HG03439 (cell line): ENCODE results near the gene SLC7A5.

Experiments
- ATAC-seq: cut with Tn5 transposase; IDR thresholded peaks from one replicate; pipeline ENCODE4 v1.9.1; 2021; ENCODE audit warnings: mild to moderate bottlenecking, moderate library complexity; ENCODE audit not compliant: unreplicated experiment

SLC7A5 gene

DNA sequence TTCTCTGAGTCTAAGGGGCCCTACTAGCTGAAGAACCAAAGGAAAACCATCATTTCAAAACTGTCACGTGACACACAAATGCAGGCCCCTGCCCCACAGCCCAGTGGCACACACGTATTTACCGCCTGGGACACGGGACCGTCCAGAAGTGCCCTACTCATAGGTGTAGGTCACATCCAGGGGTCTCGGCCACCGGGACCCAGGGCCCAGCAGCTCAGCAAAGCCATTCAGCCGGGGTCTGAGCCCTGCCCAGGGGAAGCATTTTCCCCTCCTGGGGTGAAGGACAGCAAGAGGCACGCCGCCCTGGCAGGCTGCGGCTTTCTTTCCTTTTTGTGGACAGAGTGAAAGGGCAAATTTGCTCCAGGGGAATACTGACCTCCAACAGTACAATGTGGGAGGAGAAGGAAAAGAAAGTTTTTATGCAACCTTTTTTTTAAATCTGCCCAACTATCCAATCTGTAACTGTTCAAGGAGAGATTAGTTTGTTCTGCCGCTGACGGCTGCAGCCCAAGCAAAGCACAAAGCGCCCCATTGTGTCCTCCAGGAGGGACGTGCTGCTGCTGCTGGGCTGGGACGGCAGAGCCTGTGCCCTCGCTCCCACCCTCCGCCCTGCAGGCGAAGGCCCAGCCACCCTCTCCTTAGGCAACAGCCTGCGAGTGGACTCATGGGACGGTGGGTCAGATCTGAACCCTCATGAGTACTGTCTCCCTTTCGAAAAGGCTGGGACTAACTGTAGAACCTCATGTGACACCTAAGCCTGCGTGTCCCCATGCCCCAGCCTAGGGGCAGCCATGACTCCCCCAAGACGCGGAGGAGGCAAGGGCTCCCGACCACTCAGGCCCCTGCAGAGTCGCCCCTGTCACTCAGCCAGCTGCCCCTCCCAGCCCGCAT, 21.3 kb downstream of the SLC7A5 start:
- ATAC-seq = no peak

DNA sequence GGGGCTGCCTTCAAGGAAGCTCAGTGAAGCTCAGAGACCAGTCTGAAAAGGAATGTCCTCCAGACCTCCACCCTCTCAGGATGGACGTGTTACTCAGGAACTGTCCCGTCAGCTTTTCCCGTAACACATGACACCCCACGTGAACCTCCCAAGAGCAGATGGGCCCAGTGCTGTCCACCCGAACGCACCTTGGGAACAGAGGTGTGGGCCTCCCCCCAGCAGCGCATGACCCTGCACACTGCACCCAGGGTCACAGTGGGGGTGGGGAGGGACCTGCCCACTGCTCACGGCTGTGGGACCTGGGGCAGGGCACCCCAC, 21.9 kb downstream of the SLC7A5 start:
- no peak for ATAC-seq

DNA sequence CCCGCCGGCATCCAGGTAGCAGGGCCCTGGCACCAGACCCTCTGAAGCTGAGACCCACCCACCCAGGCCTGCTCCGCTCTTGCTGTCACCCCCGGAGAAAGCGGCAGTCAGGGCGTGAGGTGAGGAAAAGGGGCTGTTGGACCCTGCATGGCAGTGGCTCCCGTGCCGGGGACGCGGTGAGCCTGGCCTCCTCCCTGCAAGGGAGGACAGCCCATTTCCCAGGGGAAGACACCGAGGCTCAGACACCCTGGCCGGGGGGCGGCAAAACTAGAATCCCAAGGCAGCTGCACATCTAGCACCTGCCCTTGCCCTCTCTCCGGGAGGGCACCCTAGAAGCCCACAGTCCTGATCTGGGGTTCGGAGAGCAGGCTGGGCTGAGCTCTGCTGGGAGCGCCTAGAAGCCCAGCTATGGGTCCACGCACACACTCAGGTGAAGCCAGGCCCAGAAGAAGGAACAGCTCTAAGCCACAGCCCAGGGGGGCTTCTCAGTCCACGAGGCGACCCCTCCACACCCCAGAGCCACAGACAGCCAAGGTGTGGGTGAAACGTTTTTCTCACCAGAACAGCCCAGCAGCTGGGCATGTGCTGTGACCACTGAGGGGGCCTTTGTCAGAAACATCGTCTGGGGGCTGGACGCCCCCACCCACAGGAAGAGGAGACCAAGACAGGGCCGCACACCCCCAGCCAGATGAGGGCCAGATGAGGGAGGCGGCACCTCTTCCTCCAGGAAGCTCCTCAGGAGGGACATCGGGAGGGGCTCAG, 22.4 kb downstream of the SLC7A5 start:
- ATAC-seq = no peak

DNA sequence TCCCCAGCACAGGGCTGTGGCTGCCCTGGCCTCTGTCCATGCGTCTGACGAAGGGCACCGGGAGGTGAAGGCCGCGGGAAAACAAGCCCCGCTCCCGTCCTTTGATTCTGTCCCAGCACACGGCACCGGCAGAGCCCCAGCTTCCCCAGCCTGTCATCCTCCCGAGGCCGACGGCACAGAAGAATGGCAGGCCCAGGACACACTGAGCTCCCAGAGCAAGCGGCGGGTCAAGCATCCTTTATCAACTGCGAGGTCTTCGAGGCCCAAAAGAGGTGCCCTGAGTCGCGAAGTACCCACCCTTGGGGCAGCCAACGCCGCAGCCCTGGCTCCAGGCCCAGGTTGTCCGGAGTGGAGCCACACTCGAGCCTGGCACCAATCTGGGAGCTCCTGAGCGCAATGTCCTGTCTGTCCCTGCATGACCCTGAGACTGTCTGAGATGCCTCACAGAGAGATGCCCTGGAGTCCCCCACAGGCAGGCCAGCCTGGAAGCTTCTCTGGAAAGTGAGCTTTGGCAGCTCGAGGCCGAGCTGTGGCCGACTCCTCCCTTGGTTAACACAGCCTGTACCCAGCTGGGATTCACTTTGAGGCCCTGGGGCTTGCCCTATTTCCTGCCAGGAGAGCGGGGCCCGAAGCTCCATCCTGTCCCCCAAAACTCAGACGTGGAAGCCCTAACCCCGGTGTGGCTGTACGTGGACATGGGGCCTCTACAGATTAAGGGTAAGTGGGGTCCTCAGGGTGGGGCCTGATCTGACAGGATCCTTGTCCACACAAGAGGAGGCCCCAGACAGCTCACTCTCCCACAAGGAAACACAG, 23.3 kb downstream of the SLC7A5 start:
- ATAC-seq = no peak

DNA sequence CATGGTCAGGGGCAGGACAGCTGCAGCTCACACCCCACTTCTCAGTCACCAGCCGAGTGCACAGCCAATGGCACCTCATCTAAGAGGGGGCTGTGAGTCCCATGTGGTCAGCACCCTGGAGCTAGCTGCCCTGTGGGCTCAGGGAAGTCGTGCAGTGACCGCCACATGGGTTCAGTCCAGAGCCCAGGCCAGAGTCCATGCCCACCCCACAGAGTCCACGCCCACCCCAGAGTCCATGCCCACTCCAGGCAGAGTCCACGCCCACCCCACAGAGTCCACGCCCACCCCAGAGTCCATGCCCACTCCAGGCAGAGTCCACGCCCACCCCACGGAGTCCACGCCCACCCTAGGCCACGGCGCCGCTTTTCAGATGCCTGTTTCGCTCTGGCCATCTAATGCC, 24.1 kb downstream of the SLC7A5 start:
- ATAC-seq = no peak

DNA sequence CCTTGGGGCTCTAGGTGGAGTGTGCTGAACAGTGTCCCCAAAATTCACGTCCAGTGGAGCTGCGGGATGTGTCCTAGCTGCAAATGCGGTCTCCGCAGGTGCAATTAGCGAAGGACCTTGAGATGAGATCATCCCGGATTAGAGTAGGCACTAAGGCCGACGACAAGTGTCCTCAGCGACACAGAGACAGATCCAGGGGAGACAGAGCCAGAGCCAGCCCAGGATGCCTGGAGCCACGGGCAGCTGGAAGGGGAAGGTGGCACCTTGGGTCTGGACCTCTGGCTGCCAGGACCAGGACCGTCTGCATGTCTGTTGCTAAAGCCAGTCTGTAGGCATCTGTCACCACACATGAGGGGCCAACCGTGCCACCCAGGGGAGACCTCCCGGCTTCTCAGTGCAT, 24.5 kb downstream of the SLC7A5 start:
- no peak for ATAC-seq

DNA sequence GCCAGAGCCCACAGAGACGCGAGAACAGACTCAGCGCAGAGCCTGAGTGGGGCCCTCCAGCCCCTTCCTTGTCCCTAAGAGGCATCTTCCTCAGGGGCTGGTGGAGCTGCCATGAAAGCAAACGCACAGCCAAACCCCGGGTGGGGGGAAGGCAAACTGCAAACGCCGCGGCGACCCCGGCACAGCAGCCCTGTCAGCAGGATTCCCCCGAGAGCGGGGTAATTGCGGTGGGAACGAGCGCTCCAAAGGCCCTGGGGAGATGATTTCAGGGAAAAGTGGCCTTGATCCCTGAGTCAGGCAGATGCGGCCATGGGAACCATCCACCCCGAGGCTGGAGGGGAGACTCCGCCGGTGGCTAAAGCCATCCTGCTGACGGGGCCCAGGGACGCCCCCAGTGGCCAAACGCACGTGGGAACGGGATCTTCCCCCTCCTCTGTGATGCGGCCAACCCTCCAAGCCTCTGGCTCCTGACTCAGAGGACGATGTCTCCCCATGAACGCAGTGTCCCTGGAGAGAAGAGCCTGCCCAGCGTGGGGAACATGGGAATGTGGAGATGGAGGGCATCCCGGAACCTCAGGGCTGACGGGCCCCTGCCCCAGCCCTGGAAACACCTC, 25.1 kb downstream of the SLC7A5 start:
- ATAC-seq = no peak

DNA sequence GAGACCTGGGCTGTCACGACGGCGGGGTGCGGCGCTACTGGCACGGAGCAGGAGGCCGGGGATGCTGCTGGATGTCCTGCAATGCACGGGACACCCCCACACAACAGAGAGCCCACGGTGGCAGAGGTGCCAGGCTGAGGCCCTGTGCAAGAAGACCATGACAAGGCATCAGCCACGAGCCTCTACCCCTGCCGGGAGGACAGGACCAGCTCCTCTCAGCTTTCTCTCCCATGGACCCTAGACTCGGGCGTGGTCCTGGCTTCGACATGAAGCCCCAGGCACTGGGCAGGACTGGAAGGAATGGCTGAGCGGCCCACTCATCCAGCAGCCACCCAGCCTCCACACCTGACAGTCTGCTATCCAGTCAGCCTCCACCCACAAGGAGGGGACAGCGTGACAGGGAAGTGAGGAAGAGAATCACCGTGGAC, 25.6 kb downstream of the SLC7A5 start:
- ATAC-seq = no peak

DNA sequence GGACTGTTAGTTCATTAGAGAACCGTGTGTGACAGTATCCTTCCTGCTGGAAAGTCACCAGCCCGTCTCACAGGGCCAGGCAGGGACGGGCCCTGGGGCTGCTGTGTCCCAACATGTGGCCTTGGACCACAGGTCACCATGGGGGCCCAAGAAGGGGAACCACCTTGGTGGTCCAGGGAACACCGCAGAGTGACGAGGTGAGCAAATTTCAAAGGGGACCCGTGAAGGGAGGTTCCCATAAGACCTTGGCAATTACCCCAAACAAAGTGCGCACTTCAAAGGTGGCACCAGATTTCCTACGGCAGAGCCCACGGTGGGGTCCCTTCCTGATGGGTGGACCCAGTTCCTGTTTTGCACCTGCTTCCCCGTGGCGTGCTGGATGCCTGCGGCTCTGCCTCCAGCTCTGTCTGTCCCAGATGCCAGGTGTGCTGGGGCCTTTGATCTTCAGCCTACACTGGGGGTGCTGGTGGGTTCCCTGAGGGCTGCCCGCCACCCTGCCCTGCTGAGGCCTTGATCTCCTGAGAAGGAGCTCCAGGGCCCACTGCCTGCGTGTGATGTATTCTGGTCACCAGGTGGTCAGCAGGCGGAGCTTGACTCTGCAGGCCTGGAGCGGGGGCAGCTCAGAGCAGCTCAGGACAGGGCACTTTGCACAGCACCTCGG, 27.0 kb downstream of the SLC7A5 start:
- ATAC-seq = no peak

DNA sequence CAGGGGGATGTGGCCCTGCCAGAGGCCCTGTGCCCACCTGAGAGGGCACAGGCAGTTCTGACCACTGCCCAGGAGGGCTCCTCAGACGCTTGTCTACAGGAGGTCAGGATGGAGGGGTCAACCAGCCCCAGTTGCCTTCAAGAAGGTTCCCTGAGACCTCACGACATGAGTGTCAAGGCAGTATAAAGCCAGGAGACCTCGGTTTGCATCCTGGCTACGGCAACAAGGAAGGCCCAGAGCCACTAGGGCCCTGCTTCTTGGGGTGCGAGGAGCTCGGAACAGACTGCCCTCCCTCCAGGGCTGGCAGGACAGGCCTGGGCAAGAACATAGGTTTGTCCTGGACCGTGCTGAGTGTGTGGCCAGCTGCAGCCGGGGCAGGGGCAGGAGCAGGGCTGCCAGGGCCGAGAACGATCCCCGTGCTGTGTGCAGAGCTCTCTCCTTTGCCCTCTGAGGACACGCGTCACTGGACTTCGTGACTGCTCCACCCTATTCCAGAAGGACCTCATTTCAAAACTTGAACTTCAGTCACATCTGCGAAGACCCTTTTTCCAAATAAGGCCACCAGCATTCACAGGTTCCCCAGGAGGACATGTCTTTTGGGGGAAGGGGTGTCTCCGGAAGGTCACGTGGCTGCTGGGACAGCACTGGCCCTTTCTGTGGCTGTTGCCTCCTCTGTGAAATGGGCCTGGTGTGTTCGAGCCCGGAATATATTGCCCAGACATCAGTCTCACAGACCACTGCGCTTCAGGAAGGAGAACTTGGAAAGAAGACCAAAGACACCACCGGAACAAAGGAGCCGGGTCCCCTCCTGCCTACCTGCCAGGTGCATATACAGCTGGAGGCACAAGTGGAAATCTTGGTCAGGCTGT, 27.7 kb downstream of the SLC7A5 start:
- ATAC-seq = no peak

DNA sequence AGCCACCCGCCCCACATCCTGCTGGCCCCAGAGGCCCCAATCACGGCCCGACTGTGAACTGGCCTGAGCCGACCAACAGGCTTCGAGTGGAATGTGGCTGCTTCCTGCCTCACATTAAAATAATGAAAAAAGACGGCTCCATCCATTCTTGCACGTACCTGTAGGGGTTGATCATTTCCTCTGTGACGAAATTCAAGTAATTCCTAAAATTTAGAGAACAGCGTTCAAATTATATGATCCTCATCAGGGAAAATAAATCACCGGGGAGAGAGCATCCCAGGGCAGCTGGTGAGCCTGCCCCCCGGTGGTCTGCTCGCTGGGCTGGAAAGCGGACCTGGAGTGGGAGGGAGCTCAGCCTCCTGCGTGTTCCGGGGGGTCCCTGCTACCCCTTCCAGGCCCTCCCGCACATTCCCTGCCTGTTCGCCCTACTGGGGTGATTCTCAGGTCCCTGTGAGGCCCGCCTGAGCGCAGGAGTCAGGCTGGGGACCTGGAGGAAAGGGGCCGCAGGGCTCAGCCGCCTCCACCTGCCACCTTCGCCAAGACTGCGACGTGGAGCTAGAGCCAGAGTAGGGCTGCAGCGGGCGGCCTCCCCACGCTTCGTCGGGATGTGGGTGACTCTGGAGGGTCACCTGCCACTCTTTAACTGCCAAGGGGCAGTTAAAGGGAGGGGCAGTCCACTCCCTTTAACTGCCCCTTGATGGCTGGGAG, 28.9 kb downstream of the SLC7A5 start:
- no peak for ATAC-seq

DNA sequence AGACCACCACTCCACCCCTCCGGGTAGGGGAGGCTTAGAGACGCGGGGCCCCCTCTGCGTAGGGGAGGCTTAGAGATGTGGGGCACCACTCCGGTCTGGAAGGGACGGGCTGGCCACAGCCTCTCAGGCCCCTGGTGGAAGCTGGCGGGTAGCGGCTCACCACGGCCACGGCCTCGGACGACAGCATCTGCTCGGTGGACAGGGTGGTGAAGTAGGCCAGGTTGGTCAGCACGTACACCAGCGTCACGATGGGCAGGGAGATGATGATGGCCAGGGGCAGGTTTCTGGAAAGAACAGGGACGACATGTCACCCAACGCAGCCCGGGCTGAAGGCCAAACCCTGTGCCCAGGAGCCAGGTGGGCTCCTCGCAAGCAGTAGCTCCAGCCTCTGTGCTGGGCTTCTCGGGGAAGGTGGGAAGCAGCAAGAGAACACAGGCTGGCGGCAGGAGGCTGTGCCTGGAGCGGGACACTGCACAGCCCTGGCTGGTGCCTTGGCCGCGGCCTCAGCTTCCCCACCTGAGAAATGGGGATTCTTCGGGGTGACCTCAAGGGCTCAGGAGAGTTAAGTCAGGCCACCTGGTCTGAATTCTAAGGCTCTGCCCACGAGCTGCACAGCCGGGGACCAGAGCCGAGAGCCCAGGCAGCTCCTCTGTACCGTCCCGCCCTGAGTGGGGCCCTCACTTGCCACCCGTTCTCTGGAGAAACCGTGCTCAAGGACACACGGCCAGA, 29.6 kb downstream of the SLC7A5 start:
- ATAC-seq = no peak

DNA sequence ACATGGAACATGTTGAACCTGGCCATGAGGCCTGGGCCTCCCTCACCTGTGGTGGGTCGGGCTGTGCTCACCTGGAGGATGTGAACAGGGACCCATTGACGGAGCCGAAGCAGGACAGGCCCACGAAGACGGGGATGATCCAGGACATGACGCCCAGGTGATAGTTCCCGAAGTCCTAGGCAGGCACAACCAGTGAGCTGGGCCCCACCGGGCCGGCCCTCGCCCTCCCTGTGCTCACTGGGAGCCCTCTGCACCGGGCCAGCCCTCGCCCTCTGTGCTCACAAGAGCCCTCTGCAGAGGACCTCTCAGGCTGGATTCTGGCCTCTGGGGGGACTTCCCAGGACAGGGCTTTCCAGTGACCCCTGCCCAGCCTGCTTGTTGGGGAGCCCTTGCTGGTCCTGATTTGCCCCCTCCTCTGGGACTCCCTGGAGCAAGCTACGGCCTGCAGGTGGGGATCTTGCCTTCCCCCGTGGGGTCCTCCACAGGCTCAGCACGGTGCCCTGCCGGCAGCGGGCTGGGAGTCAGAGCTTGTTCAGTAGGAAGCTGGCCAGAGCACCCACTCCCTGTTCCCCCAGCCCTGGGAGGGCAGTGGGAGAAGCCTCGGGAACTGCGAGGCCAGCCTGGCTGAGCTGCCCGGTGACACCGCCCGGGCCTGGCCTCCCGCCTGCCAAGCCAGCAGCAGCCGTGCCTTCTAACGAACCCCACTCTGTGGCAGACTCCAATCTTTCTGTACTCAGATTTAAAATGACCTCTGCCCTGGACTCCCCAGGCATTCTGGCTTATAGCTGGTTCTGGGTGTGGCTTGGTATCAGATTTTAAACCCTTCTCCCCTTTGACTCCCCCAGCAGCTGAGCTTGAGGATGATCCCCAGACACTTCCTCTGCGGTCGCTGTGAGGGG, 30.4 kb downstream of the SLC7A5 start:
- ATAC-seq = no peak

DNA sequence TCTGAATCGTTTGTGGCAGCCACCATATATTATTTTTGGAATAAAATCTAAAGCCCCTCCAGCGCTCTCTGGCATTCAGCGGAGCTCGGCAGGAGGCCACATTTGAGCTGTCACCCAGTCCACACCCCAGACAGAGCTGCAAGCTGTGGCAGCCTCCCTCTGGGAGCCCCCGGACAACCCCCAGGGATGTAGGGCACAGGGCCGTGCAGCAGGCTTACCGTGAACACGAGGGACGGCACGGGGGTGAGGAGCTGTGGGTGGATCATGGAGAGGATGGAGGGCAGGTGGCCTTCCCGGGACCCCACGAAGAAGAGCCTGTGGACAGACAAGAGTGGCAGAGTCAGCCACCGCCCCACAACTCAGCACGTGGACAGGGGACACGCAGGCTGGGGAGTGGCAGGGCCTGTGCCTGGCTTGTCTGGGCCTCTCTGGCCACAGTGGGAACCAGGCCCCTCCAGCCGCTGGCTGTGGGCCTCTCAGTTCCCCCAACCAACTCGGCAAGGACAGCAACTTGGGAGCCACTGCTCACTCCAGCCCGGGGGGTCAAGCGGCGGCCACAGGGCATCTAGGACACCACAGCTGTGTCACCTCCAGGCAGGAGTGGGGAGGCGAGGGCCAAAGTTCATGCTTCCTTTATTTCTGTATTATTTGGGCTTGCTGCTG, 31.5 kb downstream of the SLC7A5 start:
- no peak for ATAC-seq

DNA sequence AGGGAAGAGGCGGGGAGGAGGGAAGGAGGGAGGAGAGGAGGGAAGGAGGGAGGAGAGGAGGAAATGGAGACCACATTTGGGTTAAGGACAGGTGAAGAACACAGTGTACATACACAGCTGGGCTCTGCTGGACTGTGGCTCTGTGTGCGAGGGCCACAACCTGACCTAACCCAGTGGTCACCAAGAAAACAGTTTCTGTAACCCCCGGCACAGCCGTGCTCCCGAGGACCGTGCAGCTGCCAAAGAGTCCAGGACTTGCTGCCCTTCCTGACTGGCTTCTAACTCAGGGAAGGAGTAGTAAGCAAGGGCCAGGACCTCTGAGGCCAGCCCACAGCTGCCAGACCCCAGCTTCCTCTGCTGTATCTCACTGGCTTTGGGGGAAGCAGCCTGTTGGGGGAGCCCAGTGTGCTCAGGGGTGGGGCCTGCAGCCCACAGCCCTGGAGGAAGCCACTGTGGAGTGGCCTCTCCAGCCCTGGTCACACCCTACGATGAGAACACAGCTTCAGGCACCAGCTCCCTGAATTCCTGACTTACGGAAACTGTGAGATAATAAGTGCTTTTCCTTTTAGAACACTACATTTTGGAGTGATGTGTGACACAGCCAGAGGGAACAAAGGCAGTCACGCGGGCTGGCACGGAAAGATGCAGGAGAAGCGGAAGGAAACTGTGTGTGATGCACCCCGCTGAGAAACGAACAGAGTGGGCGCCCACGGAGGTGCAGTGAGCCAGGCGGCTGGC, 32.3 kb downstream of the SLC7A5 start:
- no peak for ATAC-seq

DNA sequence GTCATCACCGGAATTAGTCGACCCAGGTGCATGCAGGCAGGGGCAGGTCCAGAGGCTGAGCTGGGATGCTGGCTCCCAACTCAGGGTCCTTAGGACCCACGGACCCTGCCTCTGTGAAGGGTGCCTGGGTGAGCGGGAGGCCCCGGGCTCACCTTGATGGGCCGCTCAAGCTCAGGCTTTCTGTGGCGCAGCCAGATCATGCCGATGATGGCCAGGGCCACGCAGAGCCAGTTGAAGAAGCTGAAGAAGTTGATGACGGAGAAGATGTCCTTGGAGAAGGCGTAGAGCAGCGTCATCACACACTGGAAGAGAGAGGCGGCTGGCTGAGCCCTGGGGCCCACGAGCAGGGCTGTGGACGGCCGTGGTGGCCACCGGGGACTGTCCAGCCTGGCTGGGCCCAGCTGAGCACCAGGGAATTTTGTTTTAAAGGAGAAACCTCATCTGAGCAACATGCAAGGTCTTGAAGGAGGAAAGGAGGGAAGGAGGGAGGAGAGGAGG, 32.9 kb downstream of the SLC7A5 start:
- no peak for ATAC-seq
